ENCODE measurements around the gene PLLP.

DNA sequence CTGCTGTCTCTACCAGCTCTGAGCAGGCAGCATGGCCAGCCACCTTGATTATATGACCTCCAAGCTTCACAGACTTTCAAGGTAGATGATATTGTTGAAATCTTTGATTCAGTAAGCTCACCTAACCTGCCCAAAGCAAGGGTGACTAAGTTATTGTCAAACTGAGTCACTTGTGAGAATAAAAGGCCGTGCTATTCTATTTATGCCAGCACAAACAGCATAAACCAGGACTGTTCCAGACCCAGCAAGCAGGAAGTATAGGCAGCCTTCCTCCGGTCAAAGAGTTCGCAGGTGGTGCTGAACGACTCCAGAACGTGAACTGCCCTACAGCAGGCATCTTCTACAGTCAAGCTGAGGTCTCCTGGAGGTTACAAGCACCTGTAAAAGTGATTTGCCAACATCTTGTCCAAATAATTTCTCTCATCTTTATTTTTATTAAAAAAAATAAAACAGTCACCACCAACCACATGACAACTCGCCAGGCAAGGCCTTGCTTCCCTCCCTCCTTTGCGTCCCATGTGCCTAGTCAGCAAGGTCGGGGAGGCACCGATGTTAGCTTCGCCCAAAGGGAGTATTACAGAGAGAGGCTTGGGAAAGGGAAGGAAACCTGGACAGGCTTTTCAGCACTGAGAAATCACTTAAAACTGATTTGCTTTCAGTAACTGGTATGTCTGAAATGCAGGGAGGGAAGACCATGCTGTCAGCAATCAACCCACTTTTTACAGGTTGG is 28.6 kb downstream of the PLLP start:
- TF ChIP-seq, protein P1, sequence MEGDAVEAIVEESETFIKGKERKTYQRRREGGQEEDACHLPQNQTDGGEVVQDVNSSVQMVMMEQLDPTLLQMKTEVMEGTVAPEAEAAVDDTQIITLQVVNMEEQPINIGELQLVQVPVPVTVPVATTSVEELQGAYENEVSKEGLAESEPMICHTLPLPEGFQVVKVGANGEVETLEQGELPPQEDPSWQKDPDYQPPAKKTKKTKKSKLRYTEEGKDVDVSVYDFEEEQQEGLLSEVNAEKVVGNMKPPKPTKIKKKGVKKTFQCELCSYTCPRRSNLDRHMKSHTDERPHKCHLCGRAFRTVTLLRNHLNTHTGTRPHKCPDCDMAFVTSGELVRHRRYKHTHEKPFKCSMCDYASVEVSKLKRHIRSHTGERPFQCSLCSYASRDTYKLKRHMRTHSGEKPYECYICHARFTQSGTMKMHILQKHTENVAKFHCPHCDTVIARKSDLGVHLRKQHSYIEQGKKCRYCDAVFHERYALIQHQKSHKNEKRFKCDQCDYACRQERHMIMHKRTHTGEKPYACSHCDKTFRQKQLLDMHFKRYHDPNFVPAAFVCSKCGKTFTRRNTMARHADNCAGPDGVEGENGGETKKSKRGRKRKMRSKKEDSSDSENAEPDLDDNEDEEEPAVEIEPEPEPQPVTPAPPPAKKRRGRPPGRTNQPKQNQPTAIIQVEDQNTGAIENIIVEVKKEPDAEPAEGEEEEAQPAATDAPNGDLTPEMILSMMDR (IDR thresholded peaks at IDR 0.05; ENCODE audit: low read length) = no peak
- no peak for TF ChIP-seq EZH2 (optimal IDR thresholded peaks at IDR 0.05; ENCODE audit: low read depth, low read length)
